Astrocyte of the cerebellum (primary cell): ENCODE results near the gene FARS2.

Source experiments
- DNase-seq: peaks from one replicate; pipeline ENCODE4 v3.0.0-alpha.2; 2011; ENCODE audit warnings: low read depth
- H3K4me3 ChIP-seq: 2 replicates; pipeline ENCODE4 v1.5.1; 2011; ENCODE audit warnings: mild to moderate bottlenecking, low read depth, low read length, moderate library complexity
- in situ Hi-C: cut with HindIII; loops from 2 replicates; pipeline ENCODE4 v1.10.0; 2017; ENCODE audit warnings: low sequenced_read_pairs
- TF ChIP-seq, protein P1 (sequence below): IDR thresholded peaks from 2 replicates; pipeline ENCODE4 v1.5.1; 2012; ENCODE audit warnings: low read length, low read depth, moderate library complexity, mild to moderate bottlenecking; ENCODE audit errors: missing control alignments

The FARS2 gene

GRCh38 chr6:5752391-5752680 lies 491.0 kb downstream of the FARS2 start:
- in situ Hi-C loops, result no loop called here
- H3K4me3 ChIP-seq, result no peak overlapping the region
- peak; percentile 45 for DNase-seq
- TF ChIP-seq, protein P1, sequence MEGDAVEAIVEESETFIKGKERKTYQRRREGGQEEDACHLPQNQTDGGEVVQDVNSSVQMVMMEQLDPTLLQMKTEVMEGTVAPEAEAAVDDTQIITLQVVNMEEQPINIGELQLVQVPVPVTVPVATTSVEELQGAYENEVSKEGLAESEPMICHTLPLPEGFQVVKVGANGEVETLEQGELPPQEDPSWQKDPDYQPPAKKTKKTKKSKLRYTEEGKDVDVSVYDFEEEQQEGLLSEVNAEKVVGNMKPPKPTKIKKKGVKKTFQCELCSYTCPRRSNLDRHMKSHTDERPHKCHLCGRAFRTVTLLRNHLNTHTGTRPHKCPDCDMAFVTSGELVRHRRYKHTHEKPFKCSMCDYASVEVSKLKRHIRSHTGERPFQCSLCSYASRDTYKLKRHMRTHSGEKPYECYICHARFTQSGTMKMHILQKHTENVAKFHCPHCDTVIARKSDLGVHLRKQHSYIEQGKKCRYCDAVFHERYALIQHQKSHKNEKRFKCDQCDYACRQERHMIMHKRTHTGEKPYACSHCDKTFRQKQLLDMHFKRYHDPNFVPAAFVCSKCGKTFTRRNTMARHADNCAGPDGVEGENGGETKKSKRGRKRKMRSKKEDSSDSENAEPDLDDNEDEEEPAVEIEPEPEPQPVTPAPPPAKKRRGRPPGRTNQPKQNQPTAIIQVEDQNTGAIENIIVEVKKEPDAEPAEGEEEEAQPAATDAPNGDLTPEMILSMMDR, result no peak

GRCh38 chr6:5753209-5753608 lies 491.9 kb downstream of the FARS2 start:
- in situ Hi-C loops, result no loop called here
- TF ChIP-seq, protein P1, result no peak
- H3K4me3 ChIP-seq, result no peak overlapping the region
- no peak for DNase-seq

DNA sequence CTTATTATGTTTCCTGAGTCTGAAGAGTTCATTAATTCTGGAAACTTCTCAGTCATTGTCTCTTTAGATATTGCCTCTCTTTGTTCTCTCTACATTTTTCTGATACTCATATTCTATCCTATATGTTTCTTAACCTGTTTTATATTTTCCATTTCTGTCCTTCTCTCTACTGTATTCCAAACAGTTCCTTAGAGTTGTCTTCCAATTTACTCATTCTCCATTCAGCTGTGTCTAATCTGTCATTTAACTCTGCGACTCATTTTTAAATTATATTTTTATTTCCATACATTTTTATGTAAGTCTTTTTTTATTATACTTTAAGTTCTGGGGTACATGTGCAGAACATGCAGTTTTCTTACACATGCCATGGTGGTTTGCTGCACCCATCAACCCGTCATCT lies 493.6 kb downstream of the FARS2 start:
- in situ Hi-C loops, result no loop called here
- DNase-seq, result no peak
- no peak overlapping the region for H3K4me3 ChIP-seq
- TF ChIP-seq, protein P1, result no peak

DNA sequence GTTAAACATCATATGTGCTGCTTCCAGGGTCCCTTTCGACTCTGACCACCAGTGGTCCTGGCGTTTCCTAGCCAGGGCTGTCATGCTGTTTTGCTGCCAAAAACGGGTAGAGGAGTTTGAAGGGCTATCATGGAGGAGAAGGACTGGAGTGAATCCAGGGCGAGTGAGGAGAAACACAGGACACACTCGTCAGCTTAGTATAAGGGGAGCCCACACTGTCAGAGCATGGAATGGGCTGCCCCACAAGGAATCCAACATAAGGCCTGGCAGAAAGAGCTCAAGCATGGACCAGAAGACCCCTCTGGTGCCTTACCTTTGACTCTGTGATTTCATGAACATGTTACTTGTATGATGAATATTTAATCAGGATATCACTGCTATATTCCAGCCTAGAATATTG lies 498.3 kb downstream of the FARS2 start:
- TF ChIP-seq, protein P1, result no peak
- in situ Hi-C loops, result no loop called here
- no peak for DNase-seq
- H3K4me3 ChIP-seq, result no peak overlapping the region

GRCh38 chr6:5761370-5761769 lies 500.1 kb downstream of the FARS2 start:
- DNase-seq, result no peak
- in situ Hi-C loops, result no loop called here
- no peak overlapping the region for H3K4me3 ChIP-seq
- TF ChIP-seq, protein P1, result no peak

DNA sequence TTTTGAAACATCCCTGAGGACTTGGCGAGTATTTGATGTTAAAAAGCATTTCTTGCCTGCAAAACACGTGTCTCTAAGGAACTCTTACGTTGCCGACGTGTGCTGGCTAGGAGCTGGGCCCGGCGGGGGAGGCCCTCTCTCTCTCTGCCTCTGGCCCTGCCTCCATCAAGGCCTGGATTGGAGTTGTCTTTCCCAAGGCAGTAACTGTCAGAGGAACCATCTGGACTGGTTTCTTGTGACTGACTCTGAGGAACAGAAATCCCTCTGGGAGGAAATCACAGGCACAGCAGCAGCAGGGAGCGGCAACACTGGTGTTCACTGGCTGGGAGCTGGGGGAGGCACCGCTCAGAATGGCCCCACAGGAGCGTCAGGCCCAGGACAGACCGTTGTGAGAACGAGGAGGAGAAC lies 501.3 kb downstream of the FARS2 start:
- TF ChIP-seq, protein P1, result no peak
- H3K4me3 ChIP-seq, result no peak overlapping the region
- DNase-seq, result no peak
- in situ Hi-C loops, result no loop called here

- DNase-seq, result no peak
- in situ Hi-C loops, result no loop called here
- no peak overlapping the region for H3K4me3 ChIP-seq
- TF ChIP-seq, protein P1, result no peak
Observed at GRCh38 chr6:5763407-5763806, 502.1 kb downstream of the FARS2 start.
